Left colon (tissue), 2 donors: ENCODE measurements around the gene AGTR1. TPM values are rescaled to one million over a fixed set of nuclear protein-coding genes. Genes with fewer than 3 reads are reported as not detected.
"Not testable (repeated sequence)": the region's sequence is repeated elsewhere in the genome, so short reads cannot be mapped to it uniquely, and the experiment has no call there.

Experiments used
- ATAC-seq: fragments of 200-7000 bp; cut with Tn5 transposase; one replicate; pipeline ENCODE4 v1.9.1; 2020; ENCODE audit warnings: mild to moderate bottlenecking, moderate library complexity
- DNase-seq, 2 donors: peaks; one replicate each; pipeline ENCODE4 v3.0.0-alpha.2; 2020
- intact Hi-C, 2 donors: fragments of 100-400 bp; cut with DNase I in 1 of 2; cut with micrococcal nuclease in 1 of 2; formaldehyde crosslinking; loops; one replicate each; pipeline versions ENCODE4 v1.11.2 to v1.14.0; 2022; cut with DNase I, micrococcal nuclease
- total RNA-seq, 2 donors: library from RNA; stranded (reverse); fragmentation: NEBNext Ultra II Directional; extraction: Animal tissue kit (Norgen Biotek cat#: 25700); gene quantifications; one replicate each; pipeline ENCODE4 v1.2.1, GENCODE V29; 2021
- donor health status: DM: no; HTN: no; CAD: no.
- donor health status: DM: yes; HTN: yes; CAD: no.

Gene AGTR1
- total RNA-seq, 2 donors from 2014 or later: 0.85 to 5.4 TPM

GRCh38 chr3:148751461-148751860 is 53.8 kb downstream of the AGTR1 start:
- intact Hi-C loops: no loop called here
- no peak for ATAC-seq
- no peak for DNase-seq

GRCh38 chr3:148753385-148753784 is 55.7 kb downstream of the AGTR1 start:
- intact Hi-C loops, ATAC-seq, DNase-seq: not testable (repeated sequence)

- no peak for DNase-seq
- ATAC-seq: no peak
- intact Hi-C loops: no loop called here
Measured at GRCh38 chr3:148755570-148755969, 57.9 kb downstream of the AGTR1 start.

GRCh38 chr3:148756311-148756710 is 58.6 kb downstream of the AGTR1 start:
- ATAC-seq (no peak), DNase-seq (no peak)
- intact Hi-C loops: no loop called here

- ATAC-seq (no peak), DNase-seq (no peak)
- intact Hi-C loops: no loop called here
Measured at GRCh38 chr3:148757238-148758215, 59.8 kb downstream of the AGTR1 start.

GRCh38 chr3:148758303-148758884 is 60.7 kb downstream of the AGTR1 start:
- ATAC-seq: no peak
- no peak for DNase-seq
- intact Hi-C loops: no loop called here

GRCh38 chr3:148759430-148759829 is 61.7 kb downstream of the AGTR1 start:
- ATAC-seq: no peak

GRCh38 chr3:148763156-148763680 is 65.5 kb downstream of the AGTR1 start:
- no peak for DNase-seq
- intact Hi-C loops: no loop called here

More at GRCh38 chr3:148759430-148759829, 61.7 kb downstream of the AGTR1 start:
- no peak for DNase-seq
- intact Hi-C loops: no loop called here

GRCh38 chr3:148763986-148764935 is 66.6 kb downstream of the AGTR1 start:
- ATAC-seq: no peak
- no peak for DNase-seq
- intact Hi-C loops: no loop called here

More at GRCh38 chr3:148763156-148763680, 65.5 kb downstream of the AGTR1 start:
- no peak for ATAC-seq

- intact Hi-C loops: no loop called here
- DNase-seq: no peak
- no peak for ATAC-seq
Measured at GRCh38 chr3:148772361-148772760, 74.7 kb downstream of the AGTR1 start.

- intact Hi-C loops: no loop called here
- no peak for ATAC-seq
- DNase-seq: no peak
Measured at GRCh38 chr3:148772835-148773234, 75.1 kb downstream of the AGTR1 start.

- ATAC-seq (no peak), DNase-seq (no peak)
- intact Hi-C loops: no loop called here
Measured at GRCh38 chr3:148773805-148774204, 76.1 kb downstream of the AGTR1 start.

GRCh38 chr3:148778926-148779325 is 81.2 kb downstream of the AGTR1 start:
- ATAC-seq (no peak), DNase-seq (no peak)
- intact Hi-C loops: no loop called here

GRCh38 chr3:148785026-148785425 is 87.3 kb downstream of the AGTR1 start:
- intact Hi-C loops, DNase-seq, ATAC-seq: not testable (repeated sequence)

GRCh38 chr3:148786159-148786558 is 88.5 kb downstream of the AGTR1 start:
- DNase-seq, intact Hi-C loops, ATAC-seq: not testable (repeated sequence)

GRCh38 chr3:148789146-148789545 is 91.4 kb downstream of the AGTR1 start:
- ATAC-seq (no peak), DNase-seq (no peak)
- intact Hi-C loops: no loop called here

- DNase-seq (no peak), ATAC-seq (no peak)
- intact Hi-C loops: no loop called here
Measured at GRCh38 chr3:148789906-148790305, 92.2 kb downstream of the AGTR1 start.

GRCh38 chr3:148790370-148790769 is 92.7 kb downstream of the AGTR1 start:
- intact Hi-C loops: no loop called here
- no peak for DNase-seq
- no peak for ATAC-seq
